ENCODE data around the gene GFRA4.

DNA sequence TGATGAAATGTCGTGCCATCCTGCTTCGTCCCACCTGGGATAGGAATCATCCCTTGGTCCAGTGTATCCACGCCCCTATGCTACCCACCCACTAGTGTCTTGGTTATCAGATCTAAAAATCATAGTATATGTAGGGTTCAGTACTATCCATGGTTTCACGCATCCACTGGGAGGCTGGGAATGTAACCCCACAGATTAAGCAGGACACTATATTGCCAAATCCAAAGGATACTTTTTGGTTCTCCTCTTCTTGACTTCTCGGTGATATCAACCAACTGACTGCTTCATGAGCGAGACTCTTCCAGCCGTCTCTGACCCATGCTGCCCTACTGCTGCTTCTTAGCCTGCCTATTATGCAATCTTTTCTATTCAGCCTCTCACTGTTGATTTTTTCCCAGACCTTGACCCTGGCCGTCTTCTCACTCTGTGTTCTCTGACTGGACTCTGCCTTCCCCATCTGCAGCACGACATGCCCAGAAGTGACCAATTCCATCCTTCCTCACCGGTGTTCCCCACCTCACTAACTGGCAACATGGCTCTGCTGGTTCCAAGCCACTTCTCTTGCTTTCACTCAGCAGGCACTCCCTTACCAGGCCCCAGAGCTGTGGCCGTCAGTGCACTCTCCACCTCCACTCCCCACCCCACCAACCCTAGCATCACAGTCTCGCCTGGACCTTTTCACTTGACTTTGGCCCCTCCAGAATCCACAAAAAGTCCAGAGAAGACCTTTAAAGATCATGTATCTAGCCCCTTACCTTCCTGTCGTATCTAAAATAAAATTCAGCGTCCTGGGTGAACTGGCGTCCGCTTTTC is 34.5 kb downstream of the GFRA4 start:
- TF ChIP-seq KLF7 (tag by site-specific recombination; IDR thresholded peaks at IDR 0.05; ENCODE audit: borderline replicate concordance), result no peak
- TF ChIP-seq, protein P1, sequence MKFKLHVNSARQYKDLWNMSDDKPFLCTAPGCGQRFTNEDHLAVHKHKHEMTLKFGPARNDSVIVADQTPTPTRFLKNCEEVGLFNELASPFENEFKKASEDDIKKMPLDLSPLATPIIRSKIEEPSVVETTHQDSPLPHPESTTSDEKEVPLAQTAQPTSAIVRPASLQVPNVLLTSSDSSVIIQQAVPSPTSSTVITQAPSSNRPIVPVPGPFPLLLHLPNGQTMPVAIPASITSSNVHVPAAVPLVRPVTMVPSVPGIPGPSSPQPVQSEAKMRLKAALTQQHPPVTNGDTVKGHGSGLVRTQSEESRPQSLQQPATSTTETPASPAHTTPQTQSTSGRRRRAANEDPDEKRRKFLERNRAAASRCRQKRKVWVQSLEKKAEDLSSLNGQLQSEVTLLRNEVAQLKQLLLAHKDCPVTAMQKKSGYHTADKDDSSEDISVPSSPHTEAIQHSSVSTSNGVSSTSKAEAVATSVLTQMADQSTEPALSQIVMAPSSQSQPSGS (tag by site-specific recombination; IDR thresholded peaks at IDR 0.05; ENCODE audit: low read depth), result no peak
- no peak for TF ChIP-seq ZNF214 (tag by site-specific recombination; IDR thresholded peaks at IDR 0.05; ENCODE audit: borderline replicate concordance)
- no peak for TF ChIP-seq CTCF (tag by site-specific recombination; IDR thresholded peaks at IDR 0.05)
- TF ChIP-seq ZNF114 (tag by site-specific recombination; IDR thresholded peaks at IDR 0.05), result no peak
- TF ChIP-seq HOXA7 (CRISPR knock-in tag; IDR thresholded peaks at IDR 0.05; ENCODE audit: borderline replicate concordance), result no peak
